Measurements from ENCODE around the gene TMEM117.

Gene TMEM117

GRCh38 chr12:43824207-43824775 lies 11.6 kb upstream of the TMEM117 start:
- no peak overlapping the region for H3K4me3 ChIP-seq (ENCODE audit: low read depth, low read length)
- TF ChIP-seq, protein P1, sequence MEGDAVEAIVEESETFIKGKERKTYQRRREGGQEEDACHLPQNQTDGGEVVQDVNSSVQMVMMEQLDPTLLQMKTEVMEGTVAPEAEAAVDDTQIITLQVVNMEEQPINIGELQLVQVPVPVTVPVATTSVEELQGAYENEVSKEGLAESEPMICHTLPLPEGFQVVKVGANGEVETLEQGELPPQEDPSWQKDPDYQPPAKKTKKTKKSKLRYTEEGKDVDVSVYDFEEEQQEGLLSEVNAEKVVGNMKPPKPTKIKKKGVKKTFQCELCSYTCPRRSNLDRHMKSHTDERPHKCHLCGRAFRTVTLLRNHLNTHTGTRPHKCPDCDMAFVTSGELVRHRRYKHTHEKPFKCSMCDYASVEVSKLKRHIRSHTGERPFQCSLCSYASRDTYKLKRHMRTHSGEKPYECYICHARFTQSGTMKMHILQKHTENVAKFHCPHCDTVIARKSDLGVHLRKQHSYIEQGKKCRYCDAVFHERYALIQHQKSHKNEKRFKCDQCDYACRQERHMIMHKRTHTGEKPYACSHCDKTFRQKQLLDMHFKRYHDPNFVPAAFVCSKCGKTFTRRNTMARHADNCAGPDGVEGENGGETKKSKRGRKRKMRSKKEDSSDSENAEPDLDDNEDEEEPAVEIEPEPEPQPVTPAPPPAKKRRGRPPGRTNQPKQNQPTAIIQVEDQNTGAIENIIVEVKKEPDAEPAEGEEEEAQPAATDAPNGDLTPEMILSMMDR (IDR thresholded peaks at IDR 0.05; ENCODE audit: low read depth, low read length), result no peak

- H3K4me3 ChIP-seq (ENCODE audit: low read depth, low read length), result no peak overlapping the region
- TF ChIP-seq, protein P1 (IDR thresholded peaks at IDR 0.05; ENCODE audit: low read depth, low read length), result no peak
Measured at GRCh38 chr12:43826681-43827080, 9.2 kb upstream of the TMEM117 start.

DNA sequence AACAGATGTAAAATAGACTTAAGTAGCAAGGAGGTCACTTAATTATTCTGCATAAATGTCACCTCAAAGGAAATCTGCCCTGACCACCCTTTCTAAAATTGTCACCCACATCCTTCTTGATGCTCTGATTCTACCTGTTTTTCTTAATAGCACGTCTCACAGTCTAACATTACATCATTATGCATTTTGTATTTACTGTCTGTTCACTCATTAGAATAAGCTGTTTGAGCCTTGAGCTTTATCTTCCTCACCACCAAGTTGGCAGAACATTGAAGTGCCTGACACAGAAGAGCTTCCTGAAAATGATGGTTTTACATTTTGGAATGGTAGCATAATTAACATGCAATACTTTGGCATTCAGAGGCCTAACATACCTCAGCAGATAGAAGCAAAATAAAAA lies 8.8 kb upstream of the TMEM117 start:
- TF ChIP-seq, protein P1 (IDR thresholded peaks at IDR 0.05; ENCODE audit: low read depth, low read length), result no peak
- no peak overlapping the region for H3K4me3 ChIP-seq (ENCODE audit: low read depth, low read length)

DNA sequence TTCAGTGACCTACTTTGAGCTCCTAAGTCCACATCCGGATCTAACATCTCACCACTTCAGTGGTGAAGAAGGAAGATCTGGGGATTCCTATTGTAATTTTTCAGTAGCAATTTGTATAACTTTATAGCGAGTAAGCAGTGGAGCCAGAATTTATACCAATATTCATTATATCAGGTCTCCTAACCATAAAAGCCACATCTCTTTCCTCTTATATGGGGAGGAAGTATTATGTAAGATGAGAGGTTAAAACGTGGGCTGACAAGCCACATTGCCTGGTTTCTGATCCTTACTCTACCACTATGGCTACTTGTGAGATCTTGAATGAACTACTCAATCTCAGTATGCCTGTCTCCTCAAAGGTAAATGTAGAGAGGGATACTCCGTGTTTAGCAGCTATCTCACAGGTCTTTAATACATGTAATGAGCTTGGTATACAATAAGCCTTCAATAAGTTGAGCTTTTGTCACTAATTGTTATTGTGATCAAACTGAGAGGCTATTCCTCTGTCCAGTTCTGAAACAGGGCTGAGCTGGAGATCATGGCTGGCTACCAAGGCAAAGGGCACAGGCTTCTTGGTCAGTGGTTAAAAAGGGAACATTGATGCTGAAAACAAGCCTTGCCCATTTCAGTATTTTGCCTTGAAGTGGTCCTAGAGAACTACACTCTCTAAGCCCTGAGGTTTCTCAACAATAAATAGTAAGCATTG lies 3.3 kb upstream of the TMEM117 start:
- TF ChIP-seq, protein P1 (IDR thresholded peaks at IDR 0.05; ENCODE audit: low read depth, low read length), result no peak
- H3K4me3 ChIP-seq (ENCODE audit: low read depth, low read length), result no peak overlapping the region

- peak overlapping the region; percentile 72 for H3K4me3 ChIP-seq (ENCODE audit: low read depth, low read length)
- TF ChIP-seq, protein P1 (IDR thresholded peaks at IDR 0.05; ENCODE audit: low read depth, low read length), result no peak
Measured at GRCh38 chr12:43835264-43835655, 621 bp upstream of the TMEM117 start.

- TF ChIP-seq, protein P1 (IDR thresholded peaks at IDR 0.05; ENCODE audit: low read depth, low read length), result no peak
- peak overlapping the region; percentile 72 for H3K4me3 ChIP-seq (ENCODE audit: low read depth, low read length)
Measured at GRCh38 chr12:43836475-43836989, 651 bp downstream of the TMEM117 start.

GRCh38 chr12:43840338-43840737 lies 4.5 kb downstream of the TMEM117 start:
- H3K4me3 ChIP-seq (ENCODE audit: low read depth, low read length), result no peak overlapping the region
- TF ChIP-seq, protein P1 (IDR thresholded peaks at IDR 0.05; ENCODE audit: low read depth, low read length), result no peak

All from WI38 (cell line).